Liver (tissue), 9 donors: ENCODE results near the gene GRN. TPM values are rescaled to one million over a fixed set of nuclear protein-coding genes. Genes with fewer than 3 reads are reported as not detected.

Source experiments
- DNase-seq: peaks from one replicate; pipeline ENCODE4 v3.0.0-alpha.2; 2017; ENCODE audit warnings: low spot score
- H3K27ac ChIP-seq, 2 donors: one replicate each; pipeline ENCODE4 v1.7.0; 2013; ENCODE audit warnings: inconsistent platforms in 2 of 2, low read length in 2 of 2, control low read depth in 1 of 2, low read depth in 1 of 2, mild to moderate bottlenecking in 1 of 2
- H3K27me3 ChIP-seq, 4 donors: one replicate each; pipeline versions ENCODE4 v1.6.1 to v1.7.0; 2013; ENCODE audit warnings: low read length in 3 of 4, inconsistent platforms in 1 of 4, mild to moderate bottlenecking in 1 of 4, moderate library complexity in 1 of 4; ENCODE audit not compliant: control insufficient read depth in 4 of 4, insufficient read depth in 4 of 4
- H3K36me3 ChIP-seq, 4 donors: one replicate each; pipeline versions ENCODE4 v1.6.1 to v1.7.0; 2013; ENCODE audit warnings: low read length in 3 of 4, mild to moderate bottlenecking in 3 of 4, low read depth in 1 of 4, moderate library complexity in 1 of 4; ENCODE audit not compliant: control insufficient read depth in 4 of 4, insufficient read depth in 3 of 4
- H3K4me1 ChIP-seq, 4 donors: one replicate each; pipeline versions ENCODE4 v1.6.1 to v1.7.0; 2013; ENCODE audit warnings: low read length in 3 of 4, mild to moderate bottlenecking in 3 of 4, moderate library complexity in 1 of 4; ENCODE audit not compliant: control insufficient read depth in 4 of 4, insufficient read depth in 4 of 4
- H3K4me3 ChIP-seq, 3 donors: one replicate each; pipeline versions ENCODE4 v1.6.1 to v1.7.0; 2013; ENCODE audit warnings: low read length in 3 of 3, control low read depth in 1 of 3, low read depth in 1 of 3, mild to moderate bottlenecking in 1 of 3
- H3K9ac ChIP-seq, 2 donors: one replicate each; pipeline ENCODE4 v1.7.0; 2013; ENCODE audit warnings: low read length in 2 of 2, mild to moderate bottlenecking in 2 of 2, moderate library complexity in 2 of 2, control low read depth in 1 of 2, low read depth in 1 of 2
- H3K9me3 ChIP-seq, 4 donors: one replicate each; pipeline versions ENCODE4 v1.6.1 to v1.7.0; 2013; ENCODE audit warnings: low read length in 3 of 4; ENCODE audit not compliant: control insufficient read depth in 4 of 4
- ATF3 ChIP-seq: IDR thresholded peaks from 2 replicates; pipeline ENCODE4 v1.6.1; 2016; ENCODE audit warnings: antibody characterized with exemption
- CTCF ChIP-seq: fragments of 150-350 bp; IDR thresholded peaks from 2 replicates; pipeline ENCODE4 v1.5.1; 2017; ENCODE audit warnings: improper control_type of control experiment, low read depth, low read length; ENCODE audit not compliant: missing input control
- EGR1 ChIP-seq, 2 donors: IDR thresholded peaks; 2 replicates each; pipeline ENCODE4 v1.6.1; 2016 to 2018; ENCODE audit warnings: antibody characterized with exemption in 2 of 2, low read depth in 2 of 2
- FOXA1 ChIP-seq: IDR thresholded peaks from 2 replicates; pipeline ENCODE4 v1.6.1; 2016; ENCODE audit warnings: antibody characterized with exemption
- FOXA2 ChIP-seq: IDR thresholded peaks from 2 replicates; pipeline ENCODE4 v1.6.1; 2016; ENCODE audit warnings: antibody characterized with exemption
- GABPA ChIP-seq, 2 donors: IDR thresholded peaks in 1 of 2; conservative IDR thresholded peaks in 1 of 2; 2 replicates each; pipeline ENCODE4 v1.6.1; 2016; ENCODE audit warnings: antibody characterized with exemption in 2 of 2, mild to moderate bottlenecking in 1 of 2, moderate library complexity in 1 of 2
- HNF4A ChIP-seq, 2 donors: conservative IDR thresholded peaks; 2 replicates each; pipeline ENCODE4 v1.6.1; 2016; ENCODE audit warnings: antibody characterized with exemption in 2 of 2, mild to moderate bottlenecking in 2 of 2
- HNF4G ChIP-seq: IDR thresholded peaks from 2 replicates; pipeline ENCODE4 v1.6.1; 2016; ENCODE audit warnings: antibody characterized with exemption
- JUND ChIP-seq, 2 donors: IDR thresholded peaks; 2 replicates each; pipeline ENCODE4 v1.6.1; 2016; ENCODE audit warnings: antibody characterized with exemption in 2 of 2
- MAX ChIP-seq: IDR thresholded peaks from 2 replicates; pipeline ENCODE4 v1.6.1; 2016; ENCODE audit warnings: antibody characterized with exemption
- NR2F2 ChIP-seq: IDR thresholded peaks from 2 replicates; pipeline ENCODE4 v1.6.1; 2016; ENCODE audit warnings: antibody characterized with exemption
- RAD21 ChIP-seq, 2 donors: IDR thresholded peaks; 2 replicates each; pipeline ENCODE4 v1.6.1; 2016; ENCODE audit warnings: antibody characterized with exemption in 2 of 2, mild to moderate bottlenecking in 2 of 2
- REST ChIP-seq: IDR thresholded peaks from 2 replicates; pipeline ENCODE4 v1.6.1; 2016; ENCODE audit warnings: antibody characterized with exemption, mild to moderate bottlenecking
- RXRA ChIP-seq, 2 donors: IDR thresholded peaks; 2 replicates each; pipeline ENCODE4 v1.6.1; 2017 to 2018; ENCODE audit warnings: antibody characterized with exemption in 2 of 2, mild to moderate bottlenecking in 1 of 2
- SP1 ChIP-seq: IDR thresholded peaks from 2 replicates; pipeline ENCODE4 v1.6.1; 2018; ENCODE audit warnings: antibody characterized with exemption, mild to moderate bottlenecking
- TAF1 ChIP-seq: conservative IDR thresholded peaks from 2 replicates; pipeline ENCODE4 v1.6.1; 2016; ENCODE audit warnings: antibody characterized with exemption, mild to moderate bottlenecking
- YY1 ChIP-seq: IDR thresholded peaks from 2 replicates; pipeline ENCODE4 v1.6.1; 2016; ENCODE audit warnings: antibody characterized with exemption, mild to moderate bottlenecking
- ZBTB33 ChIP-seq: IDR thresholded peaks from 2 replicates; pipeline ENCODE4 v1.6.1; 2016; ENCODE audit warnings: antibody characterized with exemption
- WGBS: extraction: QIAGEN DNeasy Blood & Tissue Kit; methylation state at CpG from one replicate; pipeline ENCODE4 v1.1.7; 2013; 5-methylcytosine and 5-hydroxymethylcytosine counted together
- polyA plus RNA-seq, 2 donors: library from polyadenylated mRNA; stranded (reverse) in 1 of 2; unstranded in 1 of 2; fragments of 200-250 nt in 1 of 2; fragments of >200 nt in 1 of 2; fragmentation: Nextera tagmentation in 1 of 2; extraction: Ambion mirVana in 1 of 2; gene quantifications; one replicate each; pipeline versions ENCODE4 v1.2.1 to v1.2.3, GENCODE V29; 2013 to 2015
- total RNA-seq, 2 donors: library from RNA; depleted of rRNA; stranded (reverse); fragments of >200 nt; gene quantifications; one replicate each; pipeline ENCODE4 v1.2.3, GENCODE V29; 2014
- donor health status: healthy.
- donor health status: healthy.
- donor health status: healthy.
- donor health status: healthy.
- donor health status: healthy.

GRN gene
- total and polyA plus RNA-seq, 4 donors = 90.9 to 166 (median 133) TPM

GRCh38 chr17:44389281-44389680 is 44.2 kb downstream of the GRN start, which contains the start of gene ITGA2B:
ITGA2B (minus strand) TSS chr17:44389649; CDS start chr17:44389473, 176 bp downstream.
- Histone ChIP-seq H3K4me3 (no peak within 1 kb of the TSS), H3K36me3 (no peaks in the 10 kb centered on the region), H3K4me1 (peaks cover 5 to 11% (median 7%) of the 10 kb centered on the region in 4 donors), H3K27me3 (no peaks in the 10 kb centered on the region), H3K9me3 (no peaks in the 10 kb centered on the region), H3K27ac (no peak within 1 kb of the TSS), H3K9ac (no peak within 1 kb of the TSS)
- no peak for TF ChIP-seq HNF4G
- TF ChIP-seq RXRA (IDR thresholded peaks at IDR 0.05) = no peak
- TF ChIP-seq TAF1 = no peak
- TF ChIP-seq YY1 = no peak
- no peak for TF ChIP-seq RAD21 (IDR thresholded peaks at IDR 0.05)
- no peak for TF ChIP-seq ATF3
- TF ChIP-seq ZBTB33 = no peak
- TF ChIP-seq EGR1 (IDR thresholded peaks at IDR 0.05; ENCODE audit: low read depth in 2 of 2) = no peak
- TF ChIP-seq JUND (IDR thresholded peaks at IDR 0.05) = no peak
- TF ChIP-seq GABPA (IDR thresholded peaks at IDR 0.05 in 1 of 2, conservative IDR thresholded peaks at IDR 0.05 in 1 of 2) = no peak
- no peak for TF ChIP-seq REST
- TF ChIP-seq FOXA1 = no peak
- no peak for TF ChIP-seq FOXA2
- TF ChIP-seq NR2F2 = no peak
- TF ChIP-seq CTCF = no peak
- no peak for TF ChIP-seq MAX
- no peak for TF ChIP-seq SP1
- TF ChIP-seq HNF4A (conservative IDR thresholded peaks at IDR 0.05) = no peak
- DNase-seq = no peak
- 48% methylated on average over 1 of the region's 1 CpG for WGBS
